Activated naive CD4-positive, alpha-beta T cell (primary cell): Measurements from ENCODE around the gene SENP7.
"Not testable (repeated sequence)": the region's sequence is repeated elsewhere in the genome, so short reads cannot be mapped to it uniquely, and the experiment has no call there.

ENCODE experiments used
- DNase-seq, 4 experiments: peaks; one replicate each; lab custom pipeline; 2025; lab: John Stamatoyannopoulos, UW

The SENP7 gene

DNA sequence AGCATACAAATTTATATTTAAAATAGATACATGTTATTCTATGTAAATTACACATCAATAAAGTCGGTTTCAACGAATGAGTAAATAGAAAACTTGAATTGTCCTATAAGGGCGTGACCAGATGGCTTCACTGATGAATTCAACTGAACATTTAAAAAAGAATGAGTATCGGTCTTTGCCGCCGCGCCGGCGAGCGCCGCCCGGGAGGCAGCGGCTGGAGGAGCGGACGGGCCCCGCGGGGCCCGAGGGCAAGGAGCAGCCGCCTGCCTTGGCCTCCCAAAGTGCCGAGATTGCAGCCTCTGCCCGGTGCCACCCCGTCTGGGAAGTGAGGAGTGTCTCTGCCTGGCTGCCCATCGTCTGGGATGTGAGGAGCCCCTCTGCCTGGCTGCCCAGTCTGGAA is 74.4 kb downstream of the SENP7 start:
- not testable (repeated sequence) for DNase-seq

DNA sequence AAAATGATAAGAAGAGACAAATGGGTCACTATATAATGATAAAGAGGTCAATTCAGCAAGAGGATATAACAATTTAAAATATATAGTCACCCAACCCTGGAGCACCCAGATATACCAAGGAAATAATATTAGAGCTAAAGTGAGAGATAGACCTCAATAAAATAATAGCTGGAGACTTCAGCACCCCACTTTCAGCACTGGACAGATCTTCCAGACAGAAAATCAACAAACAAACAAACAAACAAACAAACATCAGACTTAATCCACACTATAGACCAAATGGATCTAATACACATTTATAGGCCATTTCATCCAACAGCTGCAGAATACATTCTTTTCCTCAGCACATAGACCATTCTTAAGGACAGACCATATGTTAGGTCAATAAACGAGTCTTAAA is 79.4 kb downstream of the SENP7 start:
- DNase-seq = no peak

DNA sequence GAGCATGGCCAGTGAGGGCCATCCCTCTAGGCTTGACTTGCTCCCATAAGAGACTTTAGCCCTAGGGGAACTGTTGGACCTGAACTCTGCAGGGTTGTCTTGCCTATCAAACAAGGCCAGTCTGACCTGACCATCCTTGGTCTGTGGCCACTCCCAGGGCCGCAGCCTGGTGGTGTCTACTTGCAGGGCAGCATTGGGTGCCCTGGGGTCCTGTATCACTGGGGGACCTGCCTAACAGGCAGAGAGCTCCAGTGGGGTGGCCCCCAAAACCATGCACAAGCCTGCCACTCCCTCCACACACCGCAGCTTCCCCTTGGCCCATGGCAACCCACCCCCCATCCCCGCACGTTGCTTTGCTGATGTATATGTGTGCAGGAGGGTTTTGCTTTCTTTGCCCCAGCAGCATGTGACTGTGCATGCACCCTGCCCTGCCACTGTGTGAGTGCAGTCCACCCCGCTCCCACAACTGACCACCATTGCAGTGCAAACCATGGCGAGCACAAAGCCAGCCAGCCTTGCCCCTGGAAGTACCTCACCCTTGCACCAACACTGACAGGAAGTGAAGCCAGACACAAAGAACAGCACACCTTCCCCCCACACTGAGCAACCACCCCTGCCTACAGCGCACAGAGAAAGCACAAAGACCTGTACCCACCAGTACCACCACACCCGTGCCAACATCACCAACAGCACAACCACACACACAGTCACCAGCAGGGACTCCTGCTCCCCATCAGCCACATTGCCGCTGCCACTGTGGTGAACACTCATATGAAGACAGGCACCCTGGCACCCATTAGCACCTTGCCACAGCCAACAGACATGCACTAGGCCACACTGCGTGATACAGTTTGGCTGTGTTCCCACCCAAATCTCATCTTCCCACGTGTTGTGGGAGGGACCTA is 88.8 kb downstream of the SENP7 start:
- DNase-seq = no peak

DNA sequence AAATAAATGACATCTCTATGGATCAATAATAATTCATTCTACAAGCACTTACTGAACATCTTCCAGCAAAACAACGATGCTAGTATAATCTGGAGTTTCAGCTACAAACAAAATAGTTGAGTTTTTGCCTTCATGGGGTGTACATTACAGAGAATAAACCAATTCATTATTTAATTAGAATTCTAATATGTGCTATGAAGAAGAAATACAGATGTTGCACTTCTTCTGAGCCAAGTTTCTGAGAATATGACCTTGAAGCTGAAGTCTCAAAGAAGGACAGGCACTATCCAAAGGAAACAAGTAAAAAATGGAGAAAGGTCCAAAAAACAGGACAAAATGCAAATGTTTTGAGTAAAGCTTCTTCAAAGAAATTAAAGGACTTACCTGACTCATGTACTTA is 94.2 kb downstream of the SENP7 start:
- DNase-seq = no peak

DNA sequence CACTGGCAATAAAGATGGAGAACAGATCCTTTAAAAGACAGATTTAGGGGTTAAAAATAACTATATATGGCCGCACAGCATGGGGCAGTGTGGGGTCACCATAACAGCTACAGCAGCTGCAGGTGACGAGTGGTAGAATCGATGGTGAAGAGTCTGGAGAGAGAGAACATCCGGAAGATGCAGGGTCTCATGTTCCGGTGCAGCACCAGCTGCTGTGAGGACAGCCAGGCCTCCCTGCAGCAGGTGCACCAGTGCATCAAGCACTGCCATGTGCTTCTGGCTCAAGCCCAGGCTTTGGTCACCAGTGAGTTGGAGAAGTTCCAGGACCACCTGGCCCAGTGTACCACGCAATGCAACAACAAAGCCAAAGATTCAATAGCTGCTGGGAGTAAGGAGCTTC is 98.9 kb downstream of the SENP7 start:
- DNase-seq = no peak

DNA sequence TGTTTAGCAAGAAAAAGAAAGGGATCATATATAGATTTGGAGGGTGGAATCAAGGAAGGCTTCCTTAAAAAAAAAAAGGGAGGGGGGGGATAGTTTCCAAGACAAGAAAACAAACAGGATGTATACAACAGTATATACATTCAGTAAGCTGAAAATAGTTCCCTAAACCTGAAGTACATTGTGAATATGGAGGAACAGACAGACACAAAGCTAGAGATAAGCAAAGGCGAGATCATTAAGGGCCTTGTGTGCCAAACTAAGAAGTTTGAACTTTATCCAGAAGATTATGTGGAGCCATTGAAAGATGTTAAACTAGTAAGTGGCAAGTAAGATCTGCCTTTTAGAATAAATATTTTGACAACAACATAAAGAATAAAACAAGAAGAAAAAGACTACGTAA is 99.4 kb downstream of the SENP7 start:
- no peak for DNase-seq

DNA sequence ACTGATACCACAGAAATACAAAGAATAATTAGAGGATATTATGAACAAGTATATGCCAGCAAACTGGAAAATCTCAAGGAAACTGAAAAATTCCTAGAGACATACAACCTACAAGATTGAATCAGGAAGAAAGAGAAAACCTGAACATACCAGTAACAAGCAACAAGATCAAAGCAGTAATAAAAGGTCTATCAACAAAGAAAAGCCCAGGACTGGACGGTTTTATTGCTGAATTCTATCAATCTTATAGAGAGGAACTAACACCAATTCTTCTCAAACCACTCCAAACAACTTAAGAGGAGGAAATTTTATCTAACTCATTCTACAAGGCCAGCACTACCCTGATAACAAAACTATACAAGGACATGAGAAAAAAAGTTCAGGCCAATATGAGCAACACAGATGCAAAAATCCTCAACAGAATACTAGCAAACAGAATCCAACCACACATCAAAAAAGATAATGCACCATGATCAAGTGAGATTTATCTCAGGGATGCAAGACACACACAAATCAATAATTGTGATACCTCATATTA is 121.5 kb downstream of the SENP7 start:
- no peak for DNase-seq

DNA sequence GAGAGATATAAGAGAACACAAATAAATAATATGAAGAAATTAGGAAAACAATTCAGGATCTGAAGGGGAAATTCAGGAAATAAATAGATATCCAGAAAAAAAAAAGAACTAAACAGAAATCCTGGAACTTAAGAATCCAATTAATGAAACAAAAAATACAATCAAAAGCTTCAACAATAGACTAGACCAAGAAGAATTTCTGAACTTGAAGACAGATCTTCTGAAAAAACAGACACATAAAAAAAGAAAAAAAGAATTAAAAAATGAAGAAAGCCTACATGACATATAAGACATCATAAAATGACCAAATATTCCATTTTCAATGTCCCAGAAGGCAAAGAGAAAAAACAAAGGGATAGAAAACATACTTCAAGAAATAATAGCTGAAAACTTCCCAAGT is 124.3 kb downstream of the SENP7 start:
- DNase-seq = no peak

DNA sequence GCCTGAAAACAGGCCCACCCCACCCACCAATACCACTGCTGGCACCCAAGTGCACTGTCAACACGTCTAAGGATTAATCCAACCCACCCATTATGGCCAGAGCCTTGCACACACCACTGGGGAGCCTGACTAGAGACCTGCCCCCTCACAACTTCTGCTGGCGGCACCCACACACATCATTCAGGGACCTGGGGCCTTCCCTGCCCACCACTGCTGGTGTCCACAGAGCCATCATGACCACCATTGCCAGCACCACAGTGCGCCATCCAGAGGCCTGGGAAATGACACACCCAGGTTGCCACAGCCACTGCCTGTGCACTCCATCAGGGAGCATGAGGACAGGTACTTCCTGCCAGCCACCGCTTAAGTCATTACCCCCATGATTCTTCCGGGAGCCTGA is 125.7 kb downstream of the SENP7 start:
- DNase-seq = no peak

DNA sequence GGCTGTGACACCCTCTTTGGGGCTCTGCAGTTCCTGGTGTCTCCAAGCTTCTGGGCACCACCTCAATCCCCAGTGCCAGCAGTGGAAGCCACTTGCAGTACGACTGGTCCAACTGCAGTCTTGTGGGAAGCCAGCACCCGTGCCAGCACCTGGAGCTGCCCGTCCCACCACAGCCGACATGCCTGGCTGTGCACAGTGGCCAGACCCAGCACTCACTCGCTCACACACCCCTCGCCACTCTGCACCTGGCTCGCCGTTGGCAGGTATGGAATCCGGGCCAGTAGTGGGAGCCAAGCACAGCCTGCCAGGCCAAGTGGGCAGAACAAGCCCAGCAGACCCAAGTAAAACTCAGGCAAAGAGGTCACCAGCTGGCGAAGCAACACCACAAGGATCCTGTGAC is 128.6 kb downstream of the SENP7 start:
- no peak for DNase-seq

DNA sequence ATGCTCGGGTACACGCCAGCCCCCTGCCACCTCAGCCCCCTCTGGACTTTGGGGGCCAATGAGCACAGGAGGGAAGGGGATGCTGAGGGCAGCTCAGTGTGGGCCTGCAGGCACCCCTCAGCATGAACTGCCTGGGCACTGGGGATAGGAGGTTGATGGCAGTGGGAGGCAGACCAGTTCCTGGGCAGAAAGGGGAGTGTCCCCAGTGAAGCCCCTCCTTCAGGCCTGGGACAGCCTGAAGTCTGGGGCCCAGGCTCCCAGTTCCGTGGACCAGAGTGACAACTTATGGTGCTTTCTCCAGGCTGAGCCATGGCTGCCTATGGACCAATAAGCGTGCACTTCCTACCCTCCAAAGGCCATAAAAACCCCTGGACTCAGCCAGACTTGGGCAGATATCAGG is 129.4 kb downstream of the SENP7 start:
- no peak for DNase-seq

DNA sequence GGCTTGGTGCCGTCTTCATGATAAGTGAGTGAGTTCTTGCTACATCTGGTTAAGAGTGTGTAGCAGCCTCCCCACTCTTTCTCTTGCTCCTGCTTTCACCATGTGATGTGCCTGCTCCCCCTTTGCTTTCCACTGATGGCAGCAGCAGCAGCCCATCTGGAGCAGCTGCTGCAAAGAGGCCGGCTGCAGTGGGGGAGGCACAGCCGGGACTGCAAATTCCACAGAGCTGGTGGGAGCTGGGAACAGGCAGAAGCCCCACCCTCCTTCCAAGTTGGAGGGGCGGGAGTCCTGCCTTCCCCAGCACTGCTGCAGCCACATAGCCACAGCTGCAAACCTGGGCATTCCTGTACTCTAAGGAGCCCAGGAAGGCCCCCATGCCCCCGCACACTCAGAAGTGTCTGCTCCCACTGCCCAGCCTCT is 129.8 kb downstream of the SENP7 start:
- no peak for DNase-seq

DNA sequence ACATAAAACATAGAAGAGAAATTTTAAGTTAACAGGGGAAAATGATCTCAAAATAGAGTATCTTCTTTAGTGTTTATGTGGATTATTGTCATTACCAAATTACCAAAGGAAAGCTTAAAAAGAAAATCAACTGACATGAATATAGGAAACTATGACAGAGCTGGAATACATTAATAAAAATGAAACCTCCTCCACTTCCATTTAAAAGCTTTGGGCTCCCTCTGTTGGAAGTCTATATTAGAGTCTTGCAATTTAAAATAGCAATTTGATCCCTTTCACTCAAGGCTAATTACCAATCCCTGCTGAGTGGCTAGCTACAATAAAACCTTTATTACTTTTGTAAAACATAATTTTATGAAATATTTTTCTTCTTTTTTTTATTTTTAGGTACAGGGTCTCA is 131.2 kb downstream of the SENP7 start:
- DNase-seq = no peak

DNA sequence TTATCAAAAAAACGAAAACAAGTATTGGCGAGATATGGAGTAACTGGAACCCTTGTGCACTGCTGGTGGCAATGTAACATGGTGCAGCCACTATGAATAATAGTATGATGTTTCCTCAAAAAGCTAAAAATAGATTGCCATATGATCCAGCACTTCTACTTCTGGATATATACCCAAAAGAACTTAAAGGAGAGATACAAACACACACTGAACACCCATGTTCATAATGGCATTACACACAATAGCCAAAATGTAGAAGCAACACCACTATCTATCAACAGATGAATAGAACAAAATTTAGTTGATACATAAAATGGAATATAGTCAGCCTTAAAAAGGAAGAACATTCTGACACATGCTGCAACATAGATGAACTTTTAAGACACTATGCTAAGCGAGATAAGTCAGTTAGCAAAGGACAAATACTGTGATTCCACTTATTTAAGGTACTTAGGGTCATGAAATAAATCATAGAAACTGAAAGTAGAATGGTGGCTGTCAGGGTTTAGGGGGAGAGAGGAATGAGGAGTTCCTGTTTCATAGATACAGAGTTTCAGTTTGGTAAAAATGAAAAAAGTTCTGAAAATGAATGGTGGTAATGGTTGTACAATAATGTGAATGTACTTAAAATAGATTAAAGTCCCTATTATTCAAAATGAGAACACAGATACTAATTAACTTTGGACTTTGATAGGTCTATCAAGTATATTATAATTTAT is 133.2 kb downstream of the SENP7 start:
- no peak for DNase-seq

DNA sequence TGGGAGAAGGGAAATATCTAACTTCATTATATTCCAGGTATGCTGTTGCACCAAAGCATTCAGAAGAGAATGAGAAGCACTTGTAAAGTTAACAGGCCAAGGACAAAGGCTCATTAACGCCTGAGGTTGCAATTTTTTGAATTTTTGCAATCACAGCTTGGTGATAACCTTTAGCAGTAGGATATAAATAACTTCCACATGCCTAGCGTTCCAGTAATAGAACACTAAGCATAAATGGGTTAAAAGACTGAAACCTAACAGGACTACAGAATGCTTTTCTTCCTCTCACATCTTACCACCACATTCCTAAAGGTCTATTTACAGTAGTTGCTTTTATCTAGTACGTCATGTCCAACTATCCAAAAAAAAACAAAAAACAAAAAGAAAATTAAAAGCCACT is 135.2 kb downstream of the SENP7 start:
- DNase-seq = no peak

DNA sequence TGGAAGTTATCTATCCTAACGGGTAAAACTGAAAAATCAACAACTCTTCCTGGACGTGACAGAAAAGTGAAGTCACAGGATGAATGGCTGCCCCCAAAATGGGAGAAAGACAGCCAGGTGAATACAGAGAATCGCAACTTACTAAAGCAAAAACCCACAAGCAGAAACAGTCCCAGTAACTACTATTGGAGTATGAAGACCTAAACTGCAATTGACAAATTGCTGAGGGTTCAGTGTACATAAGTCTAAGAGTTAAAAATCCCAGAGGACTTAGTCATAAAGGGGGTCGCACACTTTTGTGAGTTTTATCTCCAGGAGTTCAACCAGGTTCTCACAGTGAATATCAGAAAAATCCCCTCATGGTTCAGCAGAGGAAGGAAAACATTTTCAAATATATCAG is 135.8 kb downstream of the SENP7 start:
- no peak for DNase-seq

DNA sequence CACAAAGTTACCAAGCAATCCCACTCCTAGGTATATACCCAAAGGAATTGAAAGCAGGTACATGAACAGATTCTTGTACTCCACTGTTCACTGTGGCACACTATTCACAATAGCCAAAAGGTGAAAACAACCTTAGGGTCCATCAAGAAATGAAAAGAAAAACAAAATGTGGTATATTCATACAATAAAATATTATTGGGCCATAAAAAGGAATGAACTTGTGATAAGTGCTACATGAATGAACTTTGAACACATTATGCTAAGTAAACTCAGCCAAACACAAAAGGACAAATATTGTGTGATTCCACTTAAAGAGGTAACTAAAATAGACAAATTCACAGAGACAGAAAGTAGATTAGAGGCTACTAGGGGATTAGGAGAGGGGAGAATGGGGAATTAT is 137.4 kb downstream of the SENP7 start:
- no peak for DNase-seq

DNA sequence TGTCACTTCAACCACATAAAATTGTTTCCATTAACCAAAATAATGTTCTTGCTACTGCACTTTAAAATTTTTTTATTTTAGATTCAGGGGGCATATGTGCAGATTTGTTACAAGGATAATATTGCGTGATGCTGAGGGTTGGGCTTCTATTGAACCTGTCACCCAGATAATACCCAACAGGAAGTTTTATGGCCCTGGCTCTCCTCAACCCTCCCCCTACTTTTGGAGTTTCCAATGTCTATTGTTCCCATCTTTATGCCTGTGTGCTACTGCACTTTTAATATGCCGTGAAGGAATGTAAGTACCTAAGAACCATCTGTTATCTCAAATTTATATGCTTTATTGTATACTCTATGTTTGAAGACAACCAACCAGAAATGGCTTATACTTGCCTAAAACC is 150.6 kb downstream of the SENP7 start:
- no peak for DNase-seq

DNA sequence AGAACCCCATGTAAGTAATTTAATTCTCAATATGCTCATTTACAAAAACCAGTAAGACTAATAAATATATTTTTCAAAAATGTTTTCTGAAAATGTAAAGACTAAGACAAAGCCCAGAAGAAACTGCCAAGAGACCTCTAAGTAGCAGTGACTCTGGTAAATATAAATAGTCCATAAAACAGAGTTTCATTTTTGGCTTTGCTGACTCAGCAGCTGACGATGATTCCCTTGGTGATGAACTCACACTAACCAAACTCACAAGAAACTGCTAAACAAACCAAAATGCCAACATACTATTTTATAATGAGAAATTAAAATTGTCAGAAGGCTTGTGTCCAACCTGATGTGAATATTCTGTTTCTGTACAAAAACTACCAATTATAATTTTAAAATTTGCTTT is 161.2 kb downstream of the SENP7 start:
- no peak for DNase-seq

DNA sequence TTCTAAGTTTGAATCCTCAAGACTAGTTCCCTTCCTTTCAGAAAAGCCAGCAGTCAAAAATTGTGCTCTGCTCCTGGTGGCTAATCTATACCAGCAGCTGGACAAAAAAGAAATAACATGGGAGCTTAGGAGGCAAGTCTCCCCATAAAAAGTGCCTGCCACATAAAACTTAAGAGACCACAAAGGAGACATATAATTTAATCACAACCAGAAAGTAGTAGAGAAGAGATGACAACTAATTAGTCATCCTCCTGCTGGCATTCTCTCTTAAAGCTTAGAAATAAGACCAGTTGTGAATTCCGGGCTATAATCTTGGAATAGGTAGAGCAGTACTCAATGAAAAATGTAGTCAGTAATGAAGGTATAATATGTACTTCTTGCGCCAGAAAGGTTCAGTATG is 172.4 kb downstream of the SENP7 start:
- DNase-seq = no peak

DNA sequence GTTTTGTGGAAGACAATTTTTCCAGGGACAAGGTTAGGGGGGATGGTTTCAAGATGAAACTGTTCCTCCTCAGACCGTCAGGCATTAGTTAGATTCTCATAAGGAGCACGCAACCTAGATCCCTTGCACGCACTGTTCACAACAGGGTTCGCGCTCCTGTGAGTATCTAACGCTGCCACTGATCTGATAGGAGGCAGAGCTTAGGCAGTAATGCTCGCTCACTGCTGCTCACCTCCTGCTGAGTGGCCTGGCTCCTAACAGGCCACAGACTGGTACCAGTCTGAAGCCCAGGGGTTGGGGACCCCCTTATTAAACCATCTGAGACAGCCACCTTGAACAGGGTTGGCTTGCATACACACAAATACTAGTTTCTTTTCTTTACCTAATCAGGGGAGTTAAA is 179.1 kb downstream of the SENP7 start:
- DNase-seq = no peak

DNA sequence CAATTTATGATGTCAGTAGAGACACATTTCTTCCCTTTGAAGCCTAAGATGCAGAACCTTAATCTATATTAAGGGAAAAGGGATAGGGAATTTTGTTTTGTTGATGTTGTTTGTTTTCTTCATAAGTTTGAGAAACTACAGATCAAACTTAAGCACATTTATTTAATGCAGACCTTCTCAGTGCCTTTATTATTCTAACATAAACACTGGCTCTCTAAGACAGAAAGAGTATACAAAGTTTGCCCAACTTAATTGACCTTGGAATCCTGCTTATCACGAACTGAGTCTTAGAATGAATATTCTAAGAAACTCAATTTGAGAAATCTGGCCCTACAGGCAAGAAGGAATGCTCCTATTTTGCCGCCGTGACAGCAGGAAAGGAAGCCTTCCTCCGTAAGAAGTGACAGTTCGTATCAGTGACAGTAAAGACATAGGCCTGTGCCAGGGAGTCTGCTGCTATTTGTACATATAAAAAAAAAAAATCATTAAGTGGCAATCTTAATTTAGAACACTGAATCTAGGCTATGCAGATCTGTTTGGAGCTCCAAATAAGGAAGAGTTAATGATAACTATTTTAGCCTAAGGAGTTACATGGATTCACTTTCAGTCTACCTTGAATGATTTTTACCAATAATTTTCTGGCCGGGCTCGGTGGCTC is 183.9 kb downstream of the SENP7 start:
- DNase-seq = no peak
